GM18499 (cell line): ENCODE data around the gene DYSF.
"Not testable (repeated sequence)": the region's sequence is repeated elsewhere in the genome, so short reads cannot be mapped to it uniquely, and the experiment has no call there.

Experiments used
- ATAC-seq: cut with Tn5 transposase; IDR thresholded peaks from one replicate; pipeline ENCODE4 v1.9.1; 2021; ENCODE audit warnings: moderate number of reproducible peaks; ENCODE audit not compliant: insufficient read depth, unreplicated experiment

DYSF gene

GRCh38 chr2:71630454-71631328, 177.3 kb downstream of the DYSF start:
- ATAC-seq: no peak

DNA sequence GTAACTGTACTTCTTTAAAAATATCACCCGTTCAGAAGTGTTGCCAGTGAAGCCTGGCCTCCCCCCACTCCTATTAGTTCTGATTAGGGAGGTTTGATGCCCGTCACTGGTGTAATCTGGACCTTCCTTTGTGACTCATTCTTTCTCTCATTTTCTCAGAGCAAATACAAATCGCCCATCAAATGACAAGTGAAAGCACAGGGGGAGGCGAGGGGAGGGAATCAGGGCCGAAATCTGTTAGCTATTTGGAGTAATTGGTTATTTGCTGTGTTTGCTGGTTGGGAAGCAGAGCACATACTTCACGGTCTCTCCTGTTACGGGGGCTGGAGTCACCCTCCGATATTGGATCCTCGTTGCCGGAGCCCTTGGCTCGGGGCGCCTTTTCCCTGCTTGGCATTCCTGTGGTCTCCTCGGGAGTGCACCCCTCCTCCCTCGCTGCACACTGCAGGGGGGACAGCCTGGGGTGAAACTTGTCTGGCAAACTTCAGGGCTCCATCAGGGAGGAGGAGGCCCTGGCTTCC, 178.1 kb downstream of the DYSF start:
- no peak for ATAC-seq

GRCh38 chr2:71633086-71633485, 179.7 kb downstream of the DYSF start:
- ATAC-seq: no peak

- no peak for ATAC-seq
Observed at GRCh38 chr2:71634567-71634966, 181.2 kb downstream of the DYSF start.

- no peak for ATAC-seq
Observed at GRCh38 chr2:71635798-71636197, 182.4 kb downstream of the DYSF start.

GRCh38 chr2:71637168-71637567, 183.8 kb downstream of the DYSF start:
- ATAC-seq: no peak

GRCh38 chr2:71637736-71638135, 184.4 kb downstream of the DYSF start:
- ATAC-seq: no peak

GRCh38 chr2:71639735-71640134, 186.4 kb downstream of the DYSF start:
- no peak for ATAC-seq

- ATAC-seq: no peak
Observed at GRCh38 chr2:71640489-71640888, 187.1 kb downstream of the DYSF start.

DNA sequence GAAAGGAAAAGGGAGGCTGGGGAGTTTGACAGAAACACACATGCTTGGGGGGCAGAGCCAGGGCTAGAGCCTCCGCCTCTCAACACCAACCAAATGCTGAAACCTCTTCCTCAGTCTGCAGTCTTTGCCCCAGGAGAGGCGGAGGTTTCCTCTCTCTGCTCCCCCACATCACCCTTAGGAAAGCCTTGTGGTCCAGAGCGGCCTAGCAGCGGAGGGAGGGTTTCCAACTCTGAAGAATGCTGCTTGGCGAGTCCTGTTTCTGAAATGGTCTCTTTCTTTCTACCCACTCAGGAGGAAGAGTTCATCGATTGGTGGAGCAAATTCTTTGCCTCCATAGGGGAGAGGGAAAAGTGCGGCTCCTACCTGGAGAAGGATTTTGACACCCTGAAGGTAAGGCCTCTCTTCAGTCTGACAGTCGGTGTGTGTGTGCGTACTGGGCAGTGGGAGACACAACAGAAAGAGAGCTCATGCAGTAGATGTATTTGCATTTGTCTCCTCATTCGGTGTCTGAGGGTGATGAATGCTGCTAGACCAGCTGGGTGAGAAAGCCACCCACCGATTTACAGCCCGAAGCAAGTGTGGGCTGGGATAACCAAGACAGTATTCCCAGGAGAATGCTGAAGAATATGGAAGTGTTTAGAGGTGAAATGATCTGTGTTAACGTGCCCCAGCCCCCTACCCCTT, 190.5 kb downstream of the DYSF start:
- ATAC-seq: no peak

DNA sequence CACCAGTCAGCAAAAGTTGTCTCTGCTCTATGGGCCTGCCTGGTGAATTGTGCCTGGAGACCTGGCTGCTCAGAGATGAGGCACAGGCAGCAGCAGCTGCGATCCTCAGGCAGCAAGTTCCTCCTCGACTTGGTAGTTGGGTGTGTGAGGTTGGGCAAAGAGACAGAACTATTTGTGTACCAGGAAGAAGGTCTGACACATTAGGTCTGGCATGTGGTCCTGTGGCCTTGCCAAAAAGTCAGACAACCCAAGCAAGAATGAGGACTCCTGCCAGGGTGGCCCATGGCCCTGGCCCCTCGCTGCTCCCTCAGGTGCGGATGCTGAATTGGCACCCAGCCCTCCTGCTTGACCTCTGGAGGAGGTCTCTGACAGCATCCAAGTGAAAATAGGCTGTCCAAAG, 192.7 kb downstream of the DYSF start:
- no peak for ATAC-seq

DNA sequence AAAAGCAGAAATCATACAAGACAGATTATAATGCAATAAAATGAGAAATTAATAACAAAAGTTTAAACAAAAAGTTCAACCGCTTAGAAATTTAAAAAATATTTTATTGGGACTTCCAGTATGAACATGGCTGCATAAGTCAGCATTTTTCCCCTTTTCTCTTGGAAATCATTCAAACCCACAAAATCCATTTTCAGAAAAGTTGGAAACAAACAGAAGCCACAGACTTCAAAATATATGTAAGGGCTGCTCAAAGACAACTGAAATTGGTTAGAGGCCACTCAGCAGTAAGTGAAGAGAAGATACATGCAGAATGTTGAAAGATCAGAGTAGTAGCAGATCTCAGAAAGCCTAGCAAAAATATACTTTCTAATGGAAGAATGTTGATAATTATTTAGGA, 194.0 kb downstream of the DYSF start:
- ATAC-seq: no peak

- no peak for ATAC-seq
Observed at GRCh38 chr2:71655498-71655897, 202.1 kb downstream of the DYSF start.

DNA sequence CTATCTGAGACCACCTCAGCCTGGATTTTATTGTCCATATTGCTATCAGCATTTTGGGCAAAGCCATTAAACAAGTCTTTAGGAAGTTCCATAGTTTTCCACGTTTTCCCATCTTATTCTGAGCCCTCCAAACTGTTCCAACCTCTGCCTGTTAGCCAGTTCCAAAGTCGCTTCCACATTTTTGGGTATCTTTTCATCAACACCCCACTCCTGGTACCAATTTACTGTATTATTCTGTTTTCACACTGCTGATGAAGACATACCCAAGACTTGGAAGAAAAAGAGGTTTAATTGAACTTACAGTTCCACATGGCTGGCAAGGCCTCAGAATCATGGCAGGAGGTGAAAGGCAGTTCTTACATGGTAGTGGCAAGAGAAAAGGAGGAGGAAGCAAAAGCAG, 204.9 kb downstream of the DYSF start:
- not testable (repeated sequence) for ATAC-seq

- ATAC-seq: no peak
Observed at GRCh38 chr2:71658771-71659170, 205.4 kb downstream of the DYSF start.

- no peak for ATAC-seq
Observed at GRCh38 chr2:71659868-71660518, 206.6 kb downstream of the DYSF start.

DNA sequence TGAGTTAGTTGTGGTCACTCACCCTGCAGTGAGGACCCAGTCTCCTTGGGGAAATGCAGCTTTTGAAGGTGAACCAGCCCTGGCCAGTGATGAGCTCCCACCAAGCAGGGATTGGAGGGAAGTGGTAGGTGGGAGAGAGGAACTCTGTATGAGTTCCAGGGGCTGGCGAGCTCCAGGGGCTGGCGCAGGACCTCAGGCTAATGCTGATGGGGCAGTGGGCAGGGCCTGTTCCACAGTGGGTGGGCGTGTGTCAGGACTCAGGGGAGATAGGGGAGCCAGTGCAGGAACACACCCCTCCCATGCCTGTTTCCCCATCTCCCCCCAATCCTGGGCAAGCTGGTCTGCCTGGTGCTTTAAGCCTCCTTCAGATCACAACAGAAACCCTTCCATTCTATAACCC, 208.4 kb downstream of the DYSF start:
- ATAC-seq: no peak

GRCh38 chr2:71662665-71663394, 209.5 kb downstream of the DYSF start:
- ATAC-seq: no peak

DNA sequence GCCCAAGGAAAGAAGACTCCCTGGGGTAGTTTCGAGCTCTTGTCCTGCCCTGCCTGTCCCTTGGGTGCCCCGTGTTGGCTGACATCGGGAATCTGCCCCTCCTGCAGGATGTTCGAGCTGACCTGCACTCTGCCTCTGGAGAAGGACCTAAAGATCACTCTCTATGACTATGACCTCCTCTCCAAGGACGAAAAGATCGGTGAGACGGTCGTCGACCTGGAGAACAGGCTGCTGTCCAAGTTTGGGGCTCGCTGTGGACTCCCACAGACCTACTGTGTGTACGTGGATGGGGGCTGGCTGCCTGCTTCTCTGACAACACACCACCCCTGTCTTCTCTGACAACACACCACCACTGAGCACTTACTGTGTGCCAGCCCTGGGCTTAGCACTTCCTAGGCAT, 210.8 kb downstream of the DYSF start:
- no peak for ATAC-seq
